Right cardiac atrium (tissue), 5 donors: ENCODE results near the gene VMP1. TPM values are rescaled to one million over a fixed set of nuclear protein-coding genes. Genes with fewer than 3 reads are reported as not detected.

Source experiments
- ATAC-seq, 2 donors: fragments of 200-7000 bp; cut with Tn5 transposase; one replicate each; pipeline versions ENCODE4 v1.8.0 to v1.9.1; 2020; ENCODE audit warnings: moderate library complexity in 2 of 2, mild to moderate bottlenecking in 1 of 2
- DNase-seq, 3 donors: peaks; one replicate each; pipeline ENCODE4 v3.0.0-alpha.2; 2020
- H3K27ac ChIP-seq: one replicate; pipeline ENCODE4 v1.5.1; 2013; ENCODE audit warnings: mild to moderate bottlenecking, low read length, control low read depth, moderate library complexity
- H3K27me3 ChIP-seq: one replicate; pipeline ENCODE4 v1.6.1; 2013; ENCODE audit not compliant: control insufficient read depth, insufficient read depth
- H3K4me1 ChIP-seq: one replicate; pipeline ENCODE4 v1.6.1; 2013; ENCODE audit warnings: low read length; ENCODE audit not compliant: control insufficient read depth, insufficient read depth
- H3K4me3 ChIP-seq: one replicate; pipeline ENCODE4 v1.5.1; 2013; ENCODE audit warnings: low read length, control low read depth
- H3K9me3 ChIP-seq: one replicate; pipeline ENCODE4 v1.6.1; 2013; ENCODE audit warnings: low read length; ENCODE audit not compliant: control insufficient read depth
- WGBS: extraction: QIAGEN DNeasy Blood & Tissue Kit; methylation state at CpG from one replicate; pipeline ENCODE4 v1.1.7; 2013; 5-methylcytosine and 5-hydroxymethylcytosine counted together
- intact Hi-C, 4 donors: fragments of 100-400 bp; cut with DNase I; formaldehyde crosslinking; loops; one replicate each; pipeline versions ENCODE4 v1.11.0 to v1.14.0; 2022 to 2023
- polyA plus RNA-seq: library from polyadenylated mRNA; stranded (reverse); fragments of 200-250 nt; gene quantifications from one replicate; pipeline ENCODE4 v1.2.3, GENCODE V29; 2013
- total RNA-seq, 4 donors: library from RNA; stranded (reverse); fragmentation: NEBNext Ultra II Directional; extraction: Animal tissue kit (Norgen Biotek cat#: 25700); gene quantifications; one replicate each; pipeline ENCODE4 v1.2.1, GENCODE V29; 2021
- donor health status: healthy with polysubstance abuse.
- donor health status: DM: no; HTN: yes; CAD: no.
- donor health status: DM: no; HTN: no; CAD: no.
- donor health status: DM: no; HTN: yes; CAD: no; lungs with severe emphysema.
- donor health status: DM: yes; HTN: yes; CAD: no.

Gene VMP1
- total and polyA plus RNA-seq, 5 donors = 60.7 to 106 (median 68.3) TPM

DNA sequence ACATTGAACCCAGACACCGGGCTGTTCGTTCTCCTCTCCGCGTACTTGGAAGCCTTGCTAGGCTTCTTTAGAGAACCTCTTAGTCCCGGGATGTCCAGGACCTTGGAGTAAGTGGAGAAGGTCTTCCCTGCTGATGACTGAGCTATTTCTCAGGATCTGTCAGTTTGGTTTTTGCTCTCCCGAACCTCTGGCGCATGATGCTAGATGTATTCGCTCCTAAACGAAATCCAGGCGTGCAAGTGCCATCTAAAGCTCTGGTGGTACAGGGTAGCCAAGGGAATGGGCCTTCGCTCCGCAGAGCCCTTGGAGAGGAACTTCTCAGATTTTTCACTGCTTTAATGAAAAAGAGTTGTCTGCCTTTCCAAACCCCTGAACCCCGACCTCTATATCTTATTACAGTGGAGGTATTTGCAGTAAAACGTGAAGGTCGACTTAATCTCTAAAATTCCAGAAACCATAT, 547 bp downstream of the VMP1 start:
- DNase-seq (no peak), ATAC-seq (no peak)
- Histone ChIP-seq H3K27ac (peak overlapping the region; percentile 97), H3K4me1 (peaks cover 3% of the 10 kb centered on the region), H3K4me3 (peak overlapping the region; percentile 83), H3K27me3 (no peaks in the 10 kb centered on the region), H3K9me3 (no peaks in the 10 kb centered on the region)
- 1% methylated on average over 15 of the region's 15 CpGs for WGBS
- intact Hi-C loops = no loop called here

DNA sequence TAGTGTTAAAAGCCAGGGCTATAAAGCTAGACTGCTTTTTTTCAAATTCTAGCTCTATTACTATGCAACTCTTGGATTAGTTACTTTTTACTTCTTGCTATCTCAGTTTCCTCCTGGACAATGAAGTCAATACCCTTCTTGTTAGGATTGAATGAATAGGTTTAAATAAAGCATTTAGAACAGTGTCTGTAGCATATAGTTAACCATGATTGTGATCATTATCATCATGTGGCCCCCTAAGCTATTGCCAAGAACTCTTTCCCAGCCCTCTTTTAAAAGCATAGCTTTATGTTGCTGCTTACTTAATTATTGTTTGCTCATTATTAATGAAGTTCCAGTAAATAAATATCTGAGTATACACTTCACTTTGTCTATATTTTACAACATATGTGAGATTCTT, 4.5 kb downstream of the VMP1 start:
- Histone ChIP-seq H3K4me3 (no peak overlapping the region), H3K27ac (no peak overlapping the region), H3K9me3 (no peaks in the 10 kb centered on the region), H3K4me1 (no peaks in the 10 kb centered on the region), H3K27me3 (no peaks in the 10 kb centered on the region)
- DNase-seq (no peak), ATAC-seq (no peak)
- intact Hi-C loops = no loop called here

GRCh38 chr17:59712862-59713261, 5.4 kb downstream of the VMP1 start:
- no peaks in the 10 kb centered on the region for H3K4me1 ChIP-seq
- no peak overlapping the region for H3K27ac ChIP-seq
- H3K4me3 ChIP-seq = no peak overlapping the region
- no peaks in the 10 kb centered on the region for H3K27me3 ChIP-seq
- no peaks in the 10 kb centered on the region for H3K9me3 ChIP-seq
- 94% methylated on average over 2 of the region's 2 CpGs for WGBS
- ATAC-seq = no peak
- intact Hi-C loops = no loop called here
- DNase-seq = no peak

- H3K27me3 ChIP-seq = no peaks in the 10 kb centered on the region
- intact Hi-C loops = no loop called here
- no peaks in the 10 kb centered on the region for H3K4me1 ChIP-seq
- DNase-seq = no peak
- H3K4me3 ChIP-seq = no peak overlapping the region
- no peaks in the 10 kb centered on the region for H3K9me3 ChIP-seq
- H3K27ac ChIP-seq = no peak overlapping the region
- no peak for ATAC-seq
- 93% methylated on average over 2 of the region's 2 CpGs for WGBS
These were observed 6.8 kb downstream of the VMP1 start for GRCh38 chr17:59714255-59714654.

DNA sequence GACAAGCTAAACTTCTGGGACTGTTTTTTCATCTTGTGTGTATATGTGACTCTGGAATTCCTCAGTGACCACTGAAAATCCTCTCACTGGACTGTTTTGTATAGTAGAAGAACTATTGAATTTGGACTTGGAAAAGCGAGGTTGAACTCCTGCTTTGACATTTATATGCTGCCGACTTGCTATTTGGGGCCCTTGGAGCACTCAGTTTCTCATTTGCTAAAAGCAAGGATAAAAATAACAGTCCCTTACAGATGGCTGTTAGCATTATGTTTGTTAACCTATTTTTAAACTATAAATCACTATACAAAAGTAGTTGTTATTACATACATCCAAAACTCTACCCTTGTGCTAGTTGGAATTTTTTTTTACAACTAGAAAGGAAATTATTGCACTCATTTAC, 9.0 kb downstream of the VMP1 start:
- DNase-seq (no peak), ATAC-seq (no peak)
- intact Hi-C loops = no loop called here
- Histone ChIP-seq H3K27me3 (no peaks in the 10 kb centered on the region), H3K4me1 (no peaks in the 10 kb centered on the region), H3K4me3 (no peak overlapping the region), H3K9me3 (no peaks in the 10 kb centered on the region), H3K27ac (no peak overlapping the region)
- 73% methylated on average over 2 of the region's 2 CpGs for WGBS

GRCh38 chr17:59719526-59719925, 12.1 kb downstream of the VMP1 start:
- H3K4me1 ChIP-seq = peaks cover under 1% of the 10 kb centered on the region
- DNase-seq = no peak
- ATAC-seq = no peak
- no peak overlapping the region for H3K27ac ChIP-seq
- H3K27me3 ChIP-seq = no peaks in the 10 kb centered on the region
- no peaks in the 10 kb centered on the region for H3K9me3 ChIP-seq
- intact Hi-C loops = no loop called here
- H3K4me3 ChIP-seq = no peak overlapping the region

GRCh38 chr17:59722623-59723022, 15.2 kb downstream of the VMP1 start:
- H3K27me3 ChIP-seq = no peaks in the 10 kb centered on the region
- DNase-seq = no peak
- H3K9me3 ChIP-seq = no peaks in the 10 kb centered on the region
- no peak overlapping the region for H3K27ac ChIP-seq
- no peak overlapping the region for H3K4me3 ChIP-seq
- ATAC-seq = no peak
- intact Hi-C loops = no loop called here
- 94% methylated on average over 4 of the region's 4 CpGs for WGBS
- peaks cover 1% of the 10 kb centered on the region for H3K4me1 ChIP-seq

- WGBS = 74% methylated on average over 1 of the region's 1 CpG
- Histone ChIP-seq H3K27me3 (no peaks in the 10 kb centered on the region), H3K27ac (no peak overlapping the region), H3K9me3 (no peaks in the 10 kb centered on the region), H3K4me1 (peaks cover 1% of the 10 kb centered on the region), H3K4me3 (no peak overlapping the region)
- ATAC-seq (no peak), DNase-seq (no peak)
- intact Hi-C loops = no loop called here
These were observed 15.6 kb downstream of the VMP1 start for GRCh38 chr17:59723041-59723440.

- 83% methylated on average over 1 of the region's 1 CpG for WGBS
- Histone ChIP-seq H3K4me3 (no peak overlapping the region), H3K9me3 (no peaks in the 10 kb centered on the region), H3K4me1 (peaks cover 1% of the 10 kb centered on the region), H3K27ac (no peak overlapping the region), H3K27me3 (no peaks in the 10 kb centered on the region)
- intact Hi-C loops = no loop called here
- peak in 1 of 2 donors; percentile 51 for ATAC-seq
- DNase-seq = no peak
These were observed 16.2 kb downstream of the VMP1 start for GRCh38 chr17:59723607-59724006.

- peak; percentile 54 to 72 for ATAC-seq
- no peaks in the 10 kb centered on the region for H3K9me3 ChIP-seq
- H3K27me3 ChIP-seq = no peaks in the 10 kb centered on the region
- peaks cover 3% of the 10 kb centered on the region for H3K4me1 ChIP-seq
- H3K4me3 ChIP-seq = no peak overlapping the region
- no peak for DNase-seq
- no peak overlapping the region for H3K27ac ChIP-seq
- intact Hi-C loops = no loop called here
- WGBS = 44% methylated on average over 2 of the region's 2 CpGs
These were observed 18.2 kb downstream of the VMP1 start for GRCh38 chr17:59725691-59726090.

DNA sequence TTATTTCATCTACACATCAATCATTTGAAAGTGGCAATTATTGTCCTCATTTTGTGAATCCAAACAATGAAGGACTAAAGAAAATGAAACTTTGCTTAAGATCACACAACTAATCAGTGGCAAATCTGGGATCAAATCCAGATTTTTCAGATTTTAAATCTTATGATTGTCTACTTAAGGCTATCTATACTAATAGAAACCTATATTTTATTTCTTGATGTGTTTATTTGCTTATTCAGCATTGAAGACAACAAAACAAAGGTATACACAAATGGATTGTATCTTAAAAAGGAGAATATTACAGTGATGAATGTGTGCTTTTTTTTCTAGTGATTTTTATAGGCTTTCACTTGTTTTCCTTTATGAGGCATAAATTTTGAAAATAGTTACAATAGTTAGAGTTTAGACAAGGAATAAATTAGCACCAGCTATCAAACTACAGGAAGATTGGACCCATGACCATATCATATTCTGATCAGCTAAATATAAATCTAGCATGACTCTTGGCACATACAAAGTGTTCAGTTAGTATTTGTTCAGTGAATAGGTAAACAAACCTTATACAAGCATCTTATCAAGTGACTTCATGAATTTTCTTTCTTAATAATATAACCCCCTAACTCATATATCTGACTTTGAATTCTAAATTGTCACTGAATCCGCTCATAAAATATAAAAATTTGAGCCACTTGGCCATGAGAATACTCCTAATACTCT, 20.5 kb downstream of the VMP1 start:
- Histone ChIP-seq H3K9me3 (no peaks in the 10 kb centered on the region), H3K4me1 (peaks cover 3% of the 10 kb centered on the region), H3K27ac (no peak overlapping the region), H3K4me3 (no peak overlapping the region), H3K27me3 (no peaks in the 10 kb centered on the region)
- DNase-seq (no peak), ATAC-seq (no peak)
- WGBS = 99% methylated on average over 1 of the region's 1 CpG
- intact Hi-C loops = no loop called here
